Endothelial cell of umbilical vein (primary cell): ENCODE measurements around the gene STAU1. TPM values are rescaled to one million over a fixed set of nuclear protein-coding genes. Genes with fewer than 3 reads are reported as not detected.

Source experiments
- BruUV-seq: library from RNA; stranded (reverse); fragments of 400-500 nt; replicated peaks from 2 replicates; lab custom pipeline; 2021; lab: Mats Ljungman, UMichigan
- CTCF ChIA-PET: fragments of 300-600, 350-600 bp; sonication (Branson Sonifier 250); formaldehyde crosslinking; loops from one replicate; lab custom pipeline; 2021; ENCODE audit warnings: antibody characterized with exemption, inconsistent platforms; lab: Charles Lee
- POLR2A ChIA-PET: fragments of 300-600, 350-600 bp; sonication (Branson Sonifier 250); formaldehyde crosslinking; loops from one replicate; lab custom pipeline; 2021; ENCODE audit warnings: antibody characterized with exemption, inconsistent platforms; lab: Charles Lee
- DNase-seq: peaks from one replicate; pipeline ENCODE4 v3.0.0-alpha.2; 2011; ENCODE audit warnings: low read depth, low spot score
- FAIRE-seq: peaks from 2 replicates; lab custom pipeline; 2011; peaks lifted over from hg19 to GRCh38; lab: Jason Lieb, UNC
- H2AFZ ChIP-seq: 2 replicates; pipeline ENCODE4 v1.6.0; 2012; ENCODE audit warnings: low read depth, low read length, control low read depth, inconsistent platforms
- H3K27ac ChIP-seq: 2 replicates; pipeline ENCODE4 v1.5.1; 2011; ENCODE audit warnings: low read depth, mild to moderate bottlenecking, control low read depth, low read length, moderate library complexity; ENCODE audit not compliant: insufficient read depth
- H3K27me3 ChIP-seq, 2 experiments: 2 replicates each; pipeline versions ENCODE4 v1.6.0 to v1.6.1; 2011; ENCODE audit warnings: low read length in 2 of 2, mixed read lengths in 1 of 2; ENCODE audit not compliant: control insufficient read depth in 2 of 2, insufficient read depth in 2 of 2
- H3K36me3 ChIP-seq, 2 experiments: 2 replicates in 1 of 2; 3 replicates in 1 of 2; pipeline ENCODE4 v1.5.1; 2011; ENCODE audit warnings: low read length in 2 of 2, mild to moderate bottlenecking in 1 of 2, moderate library complexity in 1 of 2; ENCODE audit not compliant: control insufficient read depth in 2 of 2, insufficient read depth in 2 of 2; ENCODE audit errors: extremely low read depth in 1 of 2
- H3K4me1 ChIP-seq: 3 replicates; pipeline ENCODE4 v1.5.1; 2011; ENCODE audit warnings: mild to moderate bottlenecking, low read length; ENCODE audit not compliant: control insufficient read depth, insufficient read depth; ENCODE audit errors: extremely low read depth
- H3K4me2 ChIP-seq: 2 replicates; pipeline ENCODE4 v1.6.1; 2011; ENCODE audit warnings: low read length, control low read depth, mixed read lengths; ENCODE audit not compliant: insufficient read depth
- H3K4me3 ChIP-seq, 3 experiments: fragments of 200-600 bp in 1 of 3; sonication (generic), shearing (Covaris generic) in 1 of 3; replicated peaks in 1 of 3; 2 replicates each; pipeline ENCODE4 v1.5.1; 2011 to 2016; ENCODE audit warnings: control low read depth in 3 of 3, low read length in 3 of 3, mild to moderate bottlenecking in 2 of 3, inconsistent platforms in 1 of 3, low read depth in 1 of 3, moderate library complexity in 1 of 3; ENCODE audit not compliant: insufficient read depth in 1 of 3
- H3K79me2 ChIP-seq: 2 replicates; pipeline ENCODE4 v1.6.0; 2012; ENCODE audit warnings: low read length, inconsistent platforms; ENCODE audit not compliant: control insufficient read depth, insufficient read depth
- H3K9ac ChIP-seq: replicated peaks from 2 replicates; pipeline ENCODE3; 2011; ENCODE audit warnings: low read length, control low read depth; ENCODE audit not compliant: insufficient read depth; ENCODE audit errors: extremely low read depth
- H3K9me1 ChIP-seq: replicated peaks from 3 replicates; pipeline ENCODE4 v1.6.0; 2011; ENCODE audit warnings: mild to moderate bottlenecking, low read length; ENCODE audit not compliant: control insufficient read depth, insufficient read depth; ENCODE audit errors: extremely low read depth
- H3K9me3 ChIP-seq: replicated peaks from 2 replicates; pipeline ENCODE4 v1.5.1; 2012; ENCODE audit warnings: low read length, inconsistent platforms; ENCODE audit not compliant: control insufficient read depth, insufficient read depth
- H4K20me1 ChIP-seq: replicated peaks from 2 replicates; pipeline ENCODE3; 2011; ENCODE audit warnings: mild to moderate bottlenecking, low read length; ENCODE audit not compliant: control insufficient read depth, insufficient read depth; ENCODE audit errors: extremely low read depth
- EZH2 ChIP-seq: IDR thresholded peaks from 2 replicates; pipeline ENCODE4 v1.6.1; 2012; ENCODE audit warnings: borderline replicate concordance, low read depth, mild to moderate bottlenecking, moderate library complexity, low read length, inconsistent platforms; ENCODE audit not compliant: severe bottlenecking
- FOS ChIP-seq: IDR thresholded peaks from 2 replicates; pipeline ENCODE4 v1.6.1; 2011; ENCODE audit warnings: mild to moderate bottlenecking, low read length, moderate library complexity, borderline replicate concordance; ENCODE audit not compliant: insufficient read depth
- GATA2 ChIP-seq: IDR thresholded peaks from 2 replicates; pipeline ENCODE4 v1.7.0; 2011; ENCODE audit warnings: low read depth, mild to moderate bottlenecking, moderate library complexity, mixed read lengths, low read length; ENCODE audit not compliant: insufficient read length, insufficient read depth
- JUN ChIP-seq: IDR thresholded peaks from 2 replicates; pipeline ENCODE4 v1.6.1; 2011; ENCODE audit warnings: borderline replicate concordance, low read depth; ENCODE audit not compliant: insufficient read length, insufficient read depth
- MYC ChIP-seq: IDR thresholded peaks from one replicate; pipeline ENCODE4 v1.6.1; 2011; ENCODE audit warnings: mild to moderate bottlenecking, low read depth, low read length
- POLR2A ChIP-seq: IDR thresholded peaks from 2 replicates; pipeline ENCODE4 v1.6.1; 2012; ENCODE audit warnings: low read depth, mild to moderate bottlenecking, control low read depth, low read length
- POLR2AphosphoS5 ChIP-seq: IDR thresholded peaks from 2 replicates; pipeline ENCODE4 v1.6.1; 2012; ENCODE audit warnings: low read depth, mild to moderate bottlenecking, control low read depth, low read length, moderate library complexity; ENCODE audit not compliant: insufficient read depth
- dilution Hi-C: fragments of 300-500 bp; cut with MboI; formaldehyde crosslinking; loops from one replicate; pipeline ENCODE4 v1.15.0; 2019; ENCODE audit warnings: low sequenced_read_pairs; ENCODE audit not compliant: extremely low pct_ligation_motif_present
- intact Hi-C: fragments of 100-400 bp; cut with micrococcal nuclease; formaldehyde crosslinking; loops from one replicate; pipeline ENCODE4 v1.10.0; 2022
- polyA plus RNA-seq, 4 experiments: library from polyadenylated mRNA; depleted of rRNA in 3 of 4; stranded (reverse) in 3 of 4; unstranded in 1 of 4; fragments of >200 nt; gene quantifications; 2 replicates each; pipeline versions ENCODE4 v1.2.1 to v1.2.3, GENCODE V29; 2011 to 2012; ENCODE audit warnings: missing spikeins in 1 of 4
- total RNA-seq: library from RNA; stranded (reverse); gene quantifications from 2 replicates; pipeline ENCODE4 v1.2.3, GENCODE V29; 2021
- TF ChIP-seq, protein P1 (sequence below), 2 donors: IDR thresholded peaks; 1 replicate in 1 of 2; 2 replicates in 1 of 2; pipeline ENCODE4 v1.5.1; 2011; ENCODE audit warnings: low read length in 2 of 2, mild to moderate bottlenecking in 2 of 2, moderate library complexity in 2 of 2, control low read depth in 1 of 2, inconsistent platforms in 1 of 2, low read depth in 1 of 2; ENCODE audit not compliant: insufficient read depth in 1 of 2; ENCODE audit errors: extremely low read depth in 1 of 2
- TF ChIP-seq, protein P2 (sequence below): IDR thresholded peaks from 2 replicates; pipeline ENCODE4 v1.6.1; 2011; ENCODE audit not compliant: insufficient read depth, insufficient read length

Gene STAU1
- total and polyA plus RNA-seq, 2 donors (not counting 3 experiments of a cell fraction or from before 2014, with no cell fraction given), result 53.1 to 98.1 TPM

DNA sequence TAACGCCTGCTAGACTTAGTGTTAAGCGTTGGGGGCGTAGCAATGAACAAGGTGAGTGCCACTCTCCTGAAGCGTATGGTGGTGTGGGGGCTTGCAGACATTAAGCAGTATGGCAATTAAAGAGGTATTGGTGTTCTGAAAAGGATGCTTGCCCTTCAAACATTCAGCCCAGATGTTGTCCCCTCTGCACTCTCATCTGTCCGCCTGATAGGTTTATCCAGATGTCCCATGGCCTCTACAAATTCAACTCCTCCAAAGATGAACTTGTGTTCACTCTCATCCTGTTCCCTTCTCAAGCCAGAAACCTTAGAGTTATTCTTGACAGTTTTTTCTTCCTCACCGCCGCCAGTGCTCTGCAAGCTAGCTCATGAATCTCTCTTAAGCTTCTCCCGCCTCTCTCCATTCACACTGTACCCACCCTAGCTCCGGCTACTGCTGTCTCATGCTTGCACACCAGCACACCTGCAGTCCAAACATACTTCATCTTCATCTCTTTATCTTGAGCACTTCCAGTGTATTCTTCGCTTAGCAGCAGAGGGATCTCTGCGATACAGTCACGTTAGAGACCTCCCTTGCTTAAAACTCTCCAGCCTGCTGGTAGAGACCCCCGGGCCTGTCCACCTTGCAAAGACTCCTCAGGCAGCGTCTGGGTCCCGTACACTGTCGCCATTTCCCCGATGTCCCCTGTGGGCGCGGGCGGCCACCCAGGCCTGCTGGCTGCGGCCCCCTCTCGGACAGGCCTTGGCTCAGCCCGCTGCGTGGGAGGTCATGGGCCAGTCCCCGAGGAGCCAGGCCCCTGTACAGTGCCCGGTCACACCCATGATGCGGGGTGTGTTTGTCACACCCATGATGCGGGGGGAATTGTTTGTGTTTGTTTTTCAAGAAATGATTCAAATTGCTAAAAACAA lies 32.0 kb upstream of the STAU1 start:
- no TSS peak for BruUV-seq
- no peak for DNase-seq
- Histone ChIP-seq H4K20me1 (no peaks in the 10 kb centered on the region), H3K4me2 (peak overlapping the region; percentile 81), H2AFZ (peak overlapping the region; percentile 84), H3K4me1 (peaks cover 6% of the 10 kb centered on the region), H3K27me3 (no peaks in the 10 kb centered on the region), H3K9me3 (no peaks in the 10 kb centered on the region), H3K36me3 (peaks cover 0 to 24% of the 10 kb centered on the region in 2 experiments), H3K9me1 (no peaks in the 10 kb centered on the region), H3K27ac (peak overlapping the region; percentile 70), H3K9ac (peak overlapping the region; percentile 83), H3K4me3 (peak overlapping the region; percentile 62 to 86 (median 85)), H3K79me2 (peaks cover 19% of the 10 kb centered on the region)
- dilution Hi-C loops (loop anchor here (10.0 kb wide), 1 partner anchor 85 kb away; no protein-coding TSS in a partner anchor), intact Hi-C loops (no loop called here)
- no peak for FAIRE-seq
- CTCF ChIA-PET, result interaction anchor here (0.6 to 1.6 kb wide), 3 partner anchors 82 to 103 kb away, joined by 3 to 29 read pairs (median 7); no protein-coding TSS in a partner anchor
- POLR2A ChIA-PET, result no interaction called here
- no peak for TF ChIP-seq FOS
- TF ChIP-seq GATA2, result no peak
- no peak for TF ChIP-seq EZH2
- TF ChIP-seq POLR2A, result no peak
- no peak for TF ChIP-seq POLR2AphosphoS5
- no peak for TF ChIP-seq JUN
- TF ChIP-seq, protein P1, sequence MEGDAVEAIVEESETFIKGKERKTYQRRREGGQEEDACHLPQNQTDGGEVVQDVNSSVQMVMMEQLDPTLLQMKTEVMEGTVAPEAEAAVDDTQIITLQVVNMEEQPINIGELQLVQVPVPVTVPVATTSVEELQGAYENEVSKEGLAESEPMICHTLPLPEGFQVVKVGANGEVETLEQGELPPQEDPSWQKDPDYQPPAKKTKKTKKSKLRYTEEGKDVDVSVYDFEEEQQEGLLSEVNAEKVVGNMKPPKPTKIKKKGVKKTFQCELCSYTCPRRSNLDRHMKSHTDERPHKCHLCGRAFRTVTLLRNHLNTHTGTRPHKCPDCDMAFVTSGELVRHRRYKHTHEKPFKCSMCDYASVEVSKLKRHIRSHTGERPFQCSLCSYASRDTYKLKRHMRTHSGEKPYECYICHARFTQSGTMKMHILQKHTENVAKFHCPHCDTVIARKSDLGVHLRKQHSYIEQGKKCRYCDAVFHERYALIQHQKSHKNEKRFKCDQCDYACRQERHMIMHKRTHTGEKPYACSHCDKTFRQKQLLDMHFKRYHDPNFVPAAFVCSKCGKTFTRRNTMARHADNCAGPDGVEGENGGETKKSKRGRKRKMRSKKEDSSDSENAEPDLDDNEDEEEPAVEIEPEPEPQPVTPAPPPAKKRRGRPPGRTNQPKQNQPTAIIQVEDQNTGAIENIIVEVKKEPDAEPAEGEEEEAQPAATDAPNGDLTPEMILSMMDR (IDR thresholded peaks at IDR 0.05; ENCODE audit: extremely low read depth in 1 of 2, insufficient read depth in 1 of 2, low read depth in 1 of 2, low read length in 2 of 2), result no peak
- TF ChIP-seq MYC, result no peak
- TF ChIP-seq, protein P2, sequence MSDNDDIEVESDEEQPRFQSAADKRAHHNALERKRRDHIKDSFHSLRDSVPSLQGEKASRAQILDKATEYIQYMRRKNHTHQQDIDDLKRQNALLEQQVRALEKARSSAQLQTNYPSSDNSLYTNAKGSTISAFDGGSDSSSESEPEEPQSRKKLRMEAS, result no peak
